NCI-H128 (cell line): Measurements from ENCODE around the gene PDIA5.

Experiments used
- DNase-seq: peaks from one replicate; lab custom pipeline; 2025; ENCODE audit not compliant: unreplicated experiment; lab: John Stamatoyannopoulos, UW

The PDIA5 gene

DNA sequence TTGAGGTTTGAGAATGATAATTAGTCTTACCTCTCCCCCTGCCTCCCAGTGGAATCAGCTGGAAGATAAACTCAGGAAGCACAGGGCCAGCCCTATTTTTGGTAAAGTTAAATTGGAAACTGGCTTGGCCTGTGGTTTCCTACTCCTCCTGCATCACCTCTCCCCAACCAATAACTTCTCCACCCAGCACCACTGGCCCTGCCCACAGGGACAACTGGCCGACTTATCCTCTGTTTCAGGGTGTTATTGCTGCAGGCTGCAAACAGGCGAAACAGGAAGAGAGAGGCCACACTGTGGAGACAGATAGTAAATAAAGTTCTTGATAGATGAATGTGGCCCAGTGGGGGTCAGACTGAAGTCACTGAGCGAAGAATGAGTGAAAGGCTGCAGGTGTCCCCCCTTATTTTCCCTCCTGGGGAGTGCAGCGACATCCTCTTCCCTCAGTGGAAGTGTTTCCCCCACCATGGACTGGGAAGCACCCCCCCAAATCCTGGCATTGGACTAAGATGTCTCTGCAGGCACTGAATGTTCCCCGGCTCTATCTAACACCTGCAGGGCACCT, 47.1 kb downstream of the PDIA5 start:
- no peak for DNase-seq

DNA sequence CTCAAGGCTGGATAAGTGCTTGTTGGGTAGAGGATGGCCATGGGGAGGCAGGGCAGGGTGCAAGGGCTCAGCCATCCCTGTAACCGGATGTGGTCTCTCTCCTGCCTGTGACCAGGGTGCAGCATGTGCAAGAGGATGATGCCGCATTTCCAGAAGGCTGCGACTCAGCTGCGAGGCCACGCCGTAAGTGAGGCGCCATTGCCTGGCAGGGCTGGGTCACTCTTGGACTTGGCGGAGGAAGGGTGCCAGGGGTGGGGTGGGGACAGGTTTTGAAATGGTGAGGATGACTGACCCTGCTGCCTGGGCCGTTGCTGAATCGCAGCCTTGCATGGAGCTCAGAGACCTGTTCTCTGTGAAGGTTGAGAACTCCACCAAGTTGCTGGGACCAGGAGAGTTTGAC, 49.3 kb downstream of the PDIA5 start:
- DNase-seq: no peak

DNA sequence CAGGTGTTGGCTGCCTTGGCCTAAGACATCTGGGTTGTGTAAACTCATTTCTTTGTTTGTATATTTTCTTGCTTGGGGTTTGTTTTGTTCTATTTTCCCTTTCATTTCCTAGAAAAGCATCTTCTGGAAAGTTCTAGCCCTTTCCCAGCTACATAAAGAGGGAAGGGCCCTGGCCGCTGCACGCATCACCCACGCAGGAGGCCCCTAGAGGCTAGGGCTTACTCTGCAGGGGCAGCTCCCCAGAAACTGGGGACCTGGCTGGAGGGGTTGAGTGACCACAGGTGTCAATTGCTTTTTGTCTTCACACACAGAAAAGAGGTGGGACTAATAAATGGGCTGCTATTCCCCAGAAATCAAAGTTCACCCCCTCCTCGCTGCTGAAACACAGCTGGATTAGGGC, 52.6 kb downstream of the PDIA5 start:
- DNase-seq: no peak

DNA sequence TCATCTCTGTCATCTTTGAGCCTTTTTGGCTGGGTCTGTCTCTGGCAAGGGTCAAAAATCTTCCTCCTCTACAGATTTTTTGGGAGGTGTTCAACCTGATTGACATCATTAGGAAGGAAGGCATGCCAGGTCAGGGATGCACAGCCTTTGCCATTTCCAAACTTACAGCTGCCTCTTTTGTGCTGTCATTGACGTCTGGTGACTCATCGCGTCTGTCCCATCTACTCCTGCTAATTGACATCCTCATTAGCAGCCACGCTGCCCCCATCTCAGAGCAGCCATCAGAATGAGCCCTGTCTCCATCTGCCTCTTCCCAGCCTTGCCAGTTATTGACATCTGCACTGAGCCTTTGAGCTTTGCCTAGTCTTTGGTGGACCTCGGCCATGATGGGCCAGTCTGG, 53.0 kb downstream of the PDIA5 start:
- DNase-seq: no peak

DNA sequence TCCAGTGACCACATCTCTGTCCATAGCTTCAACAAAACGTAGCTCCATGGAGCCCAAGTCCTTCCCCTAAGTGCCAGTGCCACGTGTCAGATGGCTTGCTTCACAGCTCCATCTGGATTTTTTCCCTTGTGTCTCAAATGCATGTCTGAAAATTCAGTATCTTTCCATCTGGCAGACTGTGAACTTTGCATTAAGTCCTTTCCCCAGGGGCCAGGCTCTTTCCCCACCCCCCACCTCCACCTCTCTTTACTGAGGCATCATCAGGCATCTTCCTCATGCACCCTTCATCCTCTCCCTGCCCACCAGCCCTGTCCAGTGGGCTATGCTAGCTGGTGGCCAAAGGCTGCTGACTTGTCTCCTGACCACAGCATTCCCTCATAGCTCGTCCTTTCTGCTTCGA, 53.7 kb downstream of the PDIA5 start:
- no peak for DNase-seq

DNA sequence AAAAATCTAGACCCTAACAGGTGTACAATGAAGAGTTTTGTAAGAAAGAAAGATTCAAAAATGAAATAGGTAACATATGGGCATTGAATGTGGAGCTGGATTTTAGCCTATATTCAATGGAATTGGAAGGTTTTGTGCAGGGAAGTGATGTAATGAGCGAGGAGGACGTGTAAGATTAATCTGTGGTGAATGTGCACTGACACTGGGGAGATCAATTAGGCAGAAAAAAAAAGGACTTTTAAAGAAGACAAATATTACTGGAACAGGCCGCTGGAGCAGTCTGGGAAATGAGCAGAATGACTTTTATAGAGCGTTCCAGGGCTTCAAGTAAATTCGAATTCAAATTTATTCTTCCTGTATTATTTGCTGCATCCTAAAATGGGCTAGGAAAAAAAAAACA, 55.2 kb downstream of the PDIA5 start:
- DNase-seq: no peak

DNA sequence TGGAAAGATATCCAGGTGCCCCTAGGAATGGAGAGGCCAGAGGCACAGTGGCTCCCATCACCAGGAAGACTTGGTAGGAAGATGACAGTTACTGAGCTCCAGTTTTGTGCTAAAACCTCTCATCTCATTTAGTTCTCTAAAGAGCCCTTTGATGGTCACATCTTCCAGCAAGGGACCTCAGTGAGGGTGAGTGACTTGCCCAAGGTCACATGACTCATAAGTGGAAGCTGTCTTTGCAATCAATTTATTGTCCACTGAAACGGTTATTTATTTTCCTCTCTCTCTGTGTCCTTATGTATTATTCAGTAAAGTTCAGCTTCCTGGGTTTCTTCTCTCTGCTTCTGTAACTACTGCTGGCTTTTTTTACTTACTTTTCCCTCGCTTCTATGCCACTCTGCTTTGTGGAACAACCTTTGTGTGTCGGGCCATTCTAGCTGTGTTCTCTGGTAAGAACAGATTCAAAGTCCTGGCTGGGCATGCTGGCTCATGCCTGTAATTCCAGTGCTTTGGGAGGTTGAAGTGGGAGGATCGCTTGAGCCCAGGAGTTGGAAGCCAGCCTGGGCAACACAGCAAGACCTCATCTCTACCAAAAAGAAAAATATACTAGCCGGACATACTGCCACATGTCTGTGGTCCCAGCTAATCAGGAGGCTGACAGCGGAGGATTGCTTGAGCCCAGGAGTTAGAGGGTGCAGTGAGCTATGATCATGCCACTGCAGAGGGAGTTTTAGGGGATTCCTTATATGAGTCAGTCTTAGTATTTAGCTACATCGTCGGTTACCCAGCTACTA, 55.9 kb downstream of the PDIA5 start:
- DNase-seq: no peak

DNA sequence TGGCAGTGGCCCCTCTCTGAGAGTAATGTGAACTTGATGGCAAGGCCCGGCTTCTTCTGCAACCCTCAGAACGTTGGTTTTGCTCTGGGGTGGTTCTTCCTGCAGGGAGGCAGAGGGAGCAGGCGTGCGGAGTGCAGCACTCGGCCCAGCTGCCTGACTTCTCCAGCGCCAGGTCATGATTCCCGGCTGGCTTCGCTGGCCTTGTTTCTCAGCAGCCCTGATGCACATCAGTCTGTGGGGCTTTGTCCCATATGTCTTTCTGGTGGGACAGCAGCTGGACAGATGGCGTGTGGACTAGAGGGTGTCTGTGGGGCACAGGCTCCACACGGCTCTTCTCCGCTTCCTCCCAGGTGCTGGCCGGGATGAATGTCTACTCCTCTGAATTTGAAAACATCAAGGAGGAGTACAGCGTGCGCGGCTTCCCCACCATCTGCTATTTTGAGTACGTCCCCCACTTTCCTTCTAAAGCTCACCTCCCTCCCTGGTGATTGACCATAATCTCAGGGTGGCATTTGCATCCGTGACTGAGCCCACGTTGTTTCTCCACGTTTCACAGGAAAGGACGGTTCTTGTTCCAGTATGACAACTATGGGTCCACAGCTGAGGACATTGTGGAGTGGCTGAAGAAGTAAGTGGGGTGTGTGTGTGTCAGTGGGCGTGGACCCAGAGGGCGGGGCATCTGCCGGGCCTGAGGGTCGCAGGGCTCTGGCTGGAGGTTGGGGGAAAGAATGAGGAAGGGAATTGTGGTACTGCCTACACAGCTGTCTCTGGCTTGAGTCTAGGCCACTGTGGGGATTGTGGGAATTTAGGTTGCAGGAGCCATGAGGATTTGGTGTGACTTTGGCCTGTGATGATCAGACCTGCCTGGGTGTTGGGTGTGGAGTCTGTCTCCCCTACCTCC, 57.1 kb downstream of the PDIA5 start:
- DNase-seq: no peak

DNA sequence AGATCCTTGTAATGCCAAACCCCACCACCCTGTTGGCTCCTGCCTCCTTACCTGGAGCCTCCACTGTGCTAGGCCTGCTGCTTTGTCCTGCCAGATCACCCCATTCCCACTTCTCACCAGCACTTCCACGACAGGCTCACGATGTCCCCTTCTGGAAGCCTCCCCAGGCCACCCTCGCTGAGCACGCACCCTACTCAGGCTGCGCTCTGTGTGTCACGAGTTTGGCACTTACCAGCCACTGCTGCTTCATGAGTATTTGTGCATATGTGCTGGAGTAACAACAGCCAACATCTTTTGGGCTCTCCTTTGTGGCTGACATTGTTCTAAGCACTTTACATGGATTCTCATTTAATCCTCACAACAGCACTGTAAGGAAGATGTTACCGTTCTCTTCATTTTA, 58.1 kb downstream of the PDIA5 start:
- DNase-seq: no peak

DNA sequence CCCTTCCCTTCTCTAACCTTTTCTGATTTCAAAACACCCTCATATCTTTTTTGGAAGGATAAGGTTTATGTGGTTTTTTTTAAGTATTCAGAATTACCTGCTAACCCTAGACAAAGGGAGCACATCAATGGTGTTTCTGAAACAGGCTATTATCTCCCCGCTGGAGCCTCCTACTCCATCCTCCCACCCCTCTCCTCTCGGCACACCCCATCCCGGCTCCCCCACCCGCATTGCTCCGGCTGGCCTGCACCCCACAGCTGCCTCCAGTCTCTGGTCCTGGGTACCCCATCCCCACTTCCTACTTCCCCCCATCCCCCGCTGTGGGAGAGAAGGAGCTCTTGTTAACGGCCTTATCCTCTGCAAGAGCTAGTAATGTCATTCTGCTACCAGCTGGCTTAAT, 59.2 kb downstream of the PDIA5 start:
- DNase-seq: no peak

DNA sequence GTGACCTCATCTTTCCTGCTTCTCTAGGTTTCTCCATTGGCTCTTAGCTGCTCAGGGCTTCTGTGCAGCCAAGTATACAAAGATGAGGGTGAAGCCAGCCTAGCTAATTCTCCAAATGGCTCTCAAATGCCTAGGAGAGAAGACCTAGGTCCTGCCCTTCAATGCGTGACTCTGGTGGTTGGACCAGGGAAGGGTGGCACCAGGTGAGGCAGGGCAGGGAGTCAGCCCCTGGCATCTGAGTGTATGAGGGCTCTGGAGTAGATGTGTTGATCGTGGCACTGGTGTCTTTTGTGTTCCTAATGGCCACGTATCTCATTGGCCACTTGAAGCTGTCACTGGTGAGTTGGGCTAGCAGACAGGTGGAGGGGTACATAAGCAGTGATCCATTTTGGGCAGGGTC, 59.8 kb downstream of the PDIA5 start:
- no peak for DNase-seq

DNA sequence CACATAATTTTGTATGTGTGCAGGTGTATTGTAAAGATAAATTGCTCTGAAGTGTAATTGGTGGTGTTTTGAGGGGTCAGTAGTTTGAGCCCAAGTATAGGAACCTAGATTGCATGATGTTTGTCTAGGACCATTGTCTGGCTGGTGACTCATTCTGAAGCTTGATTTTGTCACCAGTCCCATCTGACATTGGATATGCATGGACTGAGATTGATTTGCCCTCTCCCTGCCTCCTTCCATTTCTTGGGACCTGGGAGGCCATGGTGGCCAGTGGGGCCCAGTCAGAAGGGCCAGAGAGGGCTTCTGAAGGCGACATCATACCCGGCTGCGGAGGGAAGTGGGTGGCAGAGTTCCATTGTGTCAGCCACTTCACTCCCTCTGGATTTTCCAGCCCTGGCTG, 62.3 kb downstream of the PDIA5 start:
- no peak for DNase-seq

DNA sequence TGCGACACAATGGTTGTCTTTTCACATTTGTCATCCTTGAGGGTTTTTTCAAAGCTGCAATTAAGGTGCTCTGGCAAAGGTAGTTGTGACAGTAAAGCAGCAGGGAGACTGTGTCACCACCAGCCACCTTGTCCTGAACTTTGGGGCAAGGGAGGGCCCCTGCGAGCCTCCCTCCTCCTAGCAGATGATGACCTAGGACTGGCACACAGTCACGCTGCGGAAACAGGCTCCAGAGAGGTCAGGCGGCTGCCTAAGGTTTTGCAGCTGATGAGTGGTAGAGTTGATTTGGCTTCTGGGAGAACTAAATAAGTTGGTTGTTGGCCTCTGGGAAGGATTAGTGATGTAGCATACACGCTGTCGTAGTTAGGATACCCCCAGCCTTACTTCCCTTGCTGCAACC, 62.7 kb downstream of the PDIA5 start:
- DNase-seq: no peak

DNA sequence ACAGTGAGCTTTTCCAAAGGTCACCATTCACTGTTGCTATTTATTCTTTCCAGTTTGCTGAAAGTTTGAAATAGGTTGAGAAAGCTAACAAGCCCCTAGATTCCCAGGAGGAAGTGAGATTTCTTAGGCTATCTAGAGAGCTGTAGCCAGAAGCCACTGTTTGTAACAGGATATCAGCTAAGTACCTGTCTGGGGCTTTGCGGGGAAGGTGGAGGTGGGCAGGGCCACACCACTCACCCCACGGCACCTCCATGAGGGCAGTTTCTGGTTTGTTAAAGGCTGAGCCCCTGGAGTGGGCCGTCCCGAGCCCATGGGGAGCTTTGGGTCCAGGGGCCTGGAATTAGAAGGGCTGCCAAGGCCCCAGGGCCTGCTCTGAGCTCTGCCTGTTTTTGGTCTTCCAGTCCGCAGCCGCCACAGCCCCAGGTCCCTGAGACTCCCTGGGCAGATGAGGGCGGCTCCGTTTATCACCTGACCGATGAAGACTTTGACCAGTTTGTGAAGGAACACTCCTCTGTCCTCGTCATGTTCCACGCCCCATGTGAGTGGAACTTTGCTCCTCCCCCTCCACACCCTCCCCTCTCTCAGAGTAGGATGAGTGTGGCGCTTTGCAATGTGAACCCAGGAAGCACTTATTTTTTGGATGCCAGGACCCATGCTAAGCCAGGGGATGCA, 63.4 kb downstream of the PDIA5 start:
- no peak for DNase-seq

DNA sequence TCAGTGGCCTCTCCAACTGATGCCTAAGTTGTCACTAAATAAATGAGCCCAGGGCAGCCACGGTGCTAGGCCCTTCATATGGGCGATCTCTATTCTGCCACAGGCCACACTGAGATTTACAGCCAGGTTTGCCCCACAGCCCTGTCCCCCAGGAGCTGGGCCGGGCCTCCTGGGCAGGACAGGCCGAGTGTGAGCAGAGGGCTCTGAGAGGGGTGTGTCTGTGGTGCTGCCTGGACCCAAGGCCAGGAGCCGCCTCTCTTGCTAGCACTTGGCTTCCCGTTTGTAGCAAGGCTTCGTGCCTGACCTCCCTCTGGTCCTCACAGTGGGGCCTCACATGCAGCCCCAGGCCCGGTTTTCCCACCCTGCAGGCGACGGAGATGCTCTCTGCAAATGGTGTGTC, 67.8 kb downstream of the PDIA5 start:
- DNase-seq: no peak

DNA sequence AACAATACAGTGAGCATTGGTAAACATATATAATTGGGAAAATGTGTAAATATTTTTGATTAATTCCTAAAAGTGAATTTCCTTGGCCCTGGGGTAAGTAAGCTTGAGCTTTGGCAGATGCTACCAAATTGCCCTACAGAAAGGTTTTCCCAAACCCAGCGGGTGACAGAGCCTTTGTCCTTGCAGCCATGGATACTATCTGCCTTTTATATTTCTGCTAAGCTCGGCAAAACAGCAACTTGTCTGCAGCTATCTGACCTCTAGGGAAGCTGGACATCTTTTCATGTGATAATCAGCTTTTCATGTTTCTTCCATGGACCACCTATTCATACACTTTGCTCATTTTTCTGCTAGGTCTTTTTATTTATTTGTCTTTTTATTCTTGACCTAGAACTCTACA, 70.2 kb downstream of the PDIA5 start:
- no peak for DNase-seq

DNA sequence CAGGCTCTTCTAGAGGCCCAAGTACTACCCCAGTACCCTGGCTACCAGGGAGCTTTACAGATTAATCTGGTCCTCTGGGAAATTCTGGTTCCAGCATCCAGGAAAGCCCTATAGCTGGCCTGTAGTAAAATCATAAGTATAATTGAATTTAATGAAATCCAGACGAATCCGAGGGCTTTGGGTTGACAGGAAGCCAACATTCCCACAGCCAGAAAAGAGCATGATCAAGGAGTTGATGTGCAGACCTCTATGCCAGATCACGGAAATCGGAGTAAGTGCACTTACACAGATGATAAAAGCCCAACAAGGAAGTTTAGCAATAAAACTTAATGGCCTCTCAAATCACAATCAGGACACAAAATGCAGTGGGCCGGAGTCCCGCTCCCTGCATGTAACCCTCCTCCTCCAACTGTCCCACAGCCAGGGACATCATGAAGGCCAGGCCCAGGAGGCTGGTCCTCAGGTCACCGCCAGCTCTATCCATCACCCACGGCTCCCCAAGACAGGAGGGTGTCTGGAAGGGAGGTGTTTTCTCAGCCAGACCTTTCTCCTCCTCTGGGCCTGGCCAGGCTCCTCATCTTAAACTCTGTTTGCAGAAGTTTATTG, 72.1 kb downstream of the PDIA5 start:
- no peak for DNase-seq

DNA sequence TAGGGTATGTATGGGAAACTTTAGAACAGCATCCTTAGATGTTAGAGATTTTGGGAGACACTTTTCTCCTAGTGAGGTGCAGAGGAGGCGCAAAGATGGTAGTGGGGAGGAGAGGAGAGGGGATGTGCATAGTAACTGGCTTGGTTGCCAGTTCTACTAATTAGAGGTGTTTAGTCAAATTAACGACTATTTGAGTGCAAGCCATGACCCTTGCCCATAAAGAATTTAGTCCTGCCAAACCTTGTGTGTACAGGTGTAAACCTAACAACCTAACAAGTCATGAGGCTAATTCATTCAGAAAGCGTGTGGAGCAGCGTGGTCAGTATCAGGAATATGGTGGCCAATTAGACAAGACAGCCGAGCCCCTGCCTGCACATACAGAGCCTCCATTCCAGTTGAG, 72.7 kb downstream of the PDIA5 start:
- no peak for DNase-seq

DNA sequence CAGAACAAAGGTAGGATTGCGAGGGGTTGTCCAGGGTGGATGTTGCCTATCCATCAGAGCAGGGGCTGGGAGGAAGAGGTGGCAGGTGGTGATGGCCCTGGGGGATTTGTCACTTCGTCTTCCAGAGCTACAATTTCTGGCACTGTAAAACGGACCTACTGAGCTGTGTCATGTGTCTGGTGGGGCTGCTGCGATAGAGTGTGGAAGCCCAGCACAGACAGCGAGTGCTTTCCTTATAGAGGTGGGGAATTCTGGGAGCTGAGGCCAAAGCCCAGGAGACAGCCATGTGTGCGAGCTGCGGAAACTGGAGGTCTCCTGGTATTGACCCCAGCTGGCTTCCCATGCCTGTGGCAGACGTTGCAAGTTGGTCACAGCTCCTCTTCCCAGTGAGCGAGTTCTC, 73.7 kb downstream of the PDIA5 start:
- DNase-seq: no peak

DNA sequence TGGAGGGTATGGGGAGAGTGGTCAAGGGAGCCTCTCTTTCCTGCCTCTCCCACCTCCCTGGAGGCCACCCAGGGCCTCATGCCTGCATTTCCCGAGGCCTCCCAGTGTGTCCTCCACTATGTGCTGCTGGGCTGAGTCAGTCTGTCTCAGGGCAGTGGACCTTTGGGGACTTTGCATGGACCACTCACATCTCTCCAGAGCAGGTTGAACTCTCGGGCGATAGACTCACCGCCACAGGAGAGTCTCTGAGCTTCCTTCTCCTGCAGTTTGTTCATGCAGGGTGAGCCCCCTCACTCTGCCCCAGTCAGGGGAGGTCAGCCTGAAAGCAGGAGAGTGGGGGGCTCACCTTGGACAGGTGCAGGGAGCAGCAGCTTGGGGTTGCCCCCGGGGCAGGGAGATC, 74.5 kb downstream of the PDIA5 start:
- no peak for DNase-seq
